ENCODE measurements around the gene BCAS3. TPM values are rescaled to one million over a fixed set of nuclear protein-coding genes. Genes with fewer than 3 reads are reported as not detected.

BCAS3 gene
- polyA plus RNA-seq, 1 donor from 2014 or later = 21.6 TPM

GRCh38 chr17:60832631-60833030 is 155.0 kb downstream of the BCAS3 start:
- H2AFZ ChIP-seq (ENCODE audit: low read depth, low read length) = no peak overlapping the region
- no peaks in the 10 kb centered on the region for H3K9me2 ChIP-seq (ENCODE audit: insufficient read depth, low read length)
- no peaks in the 10 kb centered on the region for H4K20me1 ChIP-seq (ENCODE audit: insufficient read depth)
- no peak overlapping the region for H3K9ac ChIP-seq (ENCODE audit: low read length)
- H3K79me2 ChIP-seq (replicated peaks; ENCODE audit: insufficient read depth, low read length) = no peaks in the 10 kb centered on the region
- no peaks in the 10 kb centered on the region for H3K36me3 ChIP-seq (ENCODE audit: insufficient read depth, low read length)
- TF ChIP-seq POLR2AphosphoS5 (IDR thresholded peaks at IDR 0.05) = no peak
- no peak for TF ChIP-seq EZH2 (IDR thresholded peaks at IDR 0.05; ENCODE audit: borderline replicate concordance, insufficient read depth, low read length, poor library complexity, severe bottlenecking)
- TF ChIP-seq, protein P1, sequence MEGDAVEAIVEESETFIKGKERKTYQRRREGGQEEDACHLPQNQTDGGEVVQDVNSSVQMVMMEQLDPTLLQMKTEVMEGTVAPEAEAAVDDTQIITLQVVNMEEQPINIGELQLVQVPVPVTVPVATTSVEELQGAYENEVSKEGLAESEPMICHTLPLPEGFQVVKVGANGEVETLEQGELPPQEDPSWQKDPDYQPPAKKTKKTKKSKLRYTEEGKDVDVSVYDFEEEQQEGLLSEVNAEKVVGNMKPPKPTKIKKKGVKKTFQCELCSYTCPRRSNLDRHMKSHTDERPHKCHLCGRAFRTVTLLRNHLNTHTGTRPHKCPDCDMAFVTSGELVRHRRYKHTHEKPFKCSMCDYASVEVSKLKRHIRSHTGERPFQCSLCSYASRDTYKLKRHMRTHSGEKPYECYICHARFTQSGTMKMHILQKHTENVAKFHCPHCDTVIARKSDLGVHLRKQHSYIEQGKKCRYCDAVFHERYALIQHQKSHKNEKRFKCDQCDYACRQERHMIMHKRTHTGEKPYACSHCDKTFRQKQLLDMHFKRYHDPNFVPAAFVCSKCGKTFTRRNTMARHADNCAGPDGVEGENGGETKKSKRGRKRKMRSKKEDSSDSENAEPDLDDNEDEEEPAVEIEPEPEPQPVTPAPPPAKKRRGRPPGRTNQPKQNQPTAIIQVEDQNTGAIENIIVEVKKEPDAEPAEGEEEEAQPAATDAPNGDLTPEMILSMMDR (IDR thresholded peaks at IDR 0.05; ENCODE audit: poor library complexity, severe bottlenecking) = no peak
- TF ChIP-seq RAD21 (conservative IDR thresholded peaks at IDR 0.05) = no peak
- no peak for TF ChIP-seq TAF1 (IDR thresholded peaks at IDR 0.05; ENCODE audit: low read depth)
- no peak for TF ChIP-seq MXI1 (conservative IDR thresholded peaks at IDR 0.05; ENCODE audit: poor library complexity, severe bottlenecking)
- TF ChIP-seq REST (IDR thresholded peaks at IDR 0.05; ENCODE audit: borderline replicate concordance) = no peak
- no peak for TF ChIP-seq EP300 (conservative IDR thresholded peaks at IDR 0.05; ENCODE audit: poor library complexity, severe bottlenecking)
- TF ChIP-seq SMC3 (conservative IDR thresholded peaks at IDR 0.05; ENCODE audit: poor library complexity) = no peak
- no peaks in the 10 kb centered on the region for H3K9me3 ChIP-seq (ENCODE audit: low read length)
- H3K4me3 ChIP-seq (ENCODE audit: low read length) = no peak overlapping the region
- no peak overlapping the region for H3K27ac ChIP-seq (ENCODE audit: low read length)
- no peaks in the 10 kb centered on the region for H3F3A ChIP-seq (ENCODE audit: insufficient read depth, low read length, poor library complexity, severe bottlenecking)
- no peaks in the 10 kb centered on the region for H3K27me3 ChIP-seq (ENCODE audit: insufficient read depth, low read depth, low read length)
- H3K4me2 ChIP-seq (ENCODE audit: low read length) = no peak overlapping the region

GRCh38 chr17:60840456-60840855 is 162.8 kb downstream of the BCAS3 start:
- H3K27ac ChIP-seq (ENCODE audit: low read length) = no peak overlapping the region
- H3K4me2 ChIP-seq (ENCODE audit: low read length) = no peak overlapping the region
- H3K36me3 ChIP-seq (ENCODE audit: insufficient read depth, low read length) = no peaks in the 10 kb centered on the region
- no peak overlapping the region for H3K9ac ChIP-seq (ENCODE audit: low read length)
- H3F3A ChIP-seq (ENCODE audit: insufficient read depth, low read length, poor library complexity, severe bottlenecking) = no peaks in the 10 kb centered on the region
- H3K79me2 ChIP-seq (replicated peaks; ENCODE audit: insufficient read depth, low read length) = no peaks in the 10 kb centered on the region
- TF ChIP-seq TAF1 (IDR thresholded peaks at IDR 0.05; ENCODE audit: low read depth) (no peak), EZH2 (IDR thresholded peaks at IDR 0.05; ENCODE audit: borderline replicate concordance, insufficient read depth, low read length, poor library complexity, severe bottlenecking) (no peak), MXI1 (conservative IDR thresholded peaks at IDR 0.05; ENCODE audit: poor library complexity, severe bottlenecking) (no peak), EP300 (conservative IDR thresholded peaks at IDR 0.05; ENCODE audit: poor library complexity, severe bottlenecking) (no peak), RAD21 (conservative IDR thresholded peaks at IDR 0.05) (no peak), POLR2AphosphoS5 (IDR thresholded peaks at IDR 0.05) (no peak), REST (IDR thresholded peaks at IDR 0.05; ENCODE audit: borderline replicate concordance) (no peak), SMC3 (conservative IDR thresholded peaks at IDR 0.05; ENCODE audit: poor library complexity) (no peak)
- TF ChIP-seq, protein P1 (IDR thresholded peaks at IDR 0.05; ENCODE audit: poor library complexity, severe bottlenecking) = no peak
- H2AFZ ChIP-seq (ENCODE audit: low read depth, low read length) = no peak overlapping the region
- H4K20me1 ChIP-seq (ENCODE audit: insufficient read depth) = no peaks in the 10 kb centered on the region
- no peaks in the 10 kb centered on the region for H3K9me2 ChIP-seq (ENCODE audit: insufficient read depth, low read length)
- H3K9me3 ChIP-seq (ENCODE audit: low read length) = no peaks in the 10 kb centered on the region
- H3K27me3 ChIP-seq (ENCODE audit: insufficient read depth, low read depth, low read length) = no peaks in the 10 kb centered on the region
- H3K4me3 ChIP-seq (ENCODE audit: low read length) = no peak overlapping the region
